ENCODE data around the gene SSTR3.
"Not testable (repeated sequence)": the region's sequence is repeated elsewhere in the genome, so short reads cannot be mapped to it uniquely, and the experiment has no call there.

SSTR3 gene

DNA sequence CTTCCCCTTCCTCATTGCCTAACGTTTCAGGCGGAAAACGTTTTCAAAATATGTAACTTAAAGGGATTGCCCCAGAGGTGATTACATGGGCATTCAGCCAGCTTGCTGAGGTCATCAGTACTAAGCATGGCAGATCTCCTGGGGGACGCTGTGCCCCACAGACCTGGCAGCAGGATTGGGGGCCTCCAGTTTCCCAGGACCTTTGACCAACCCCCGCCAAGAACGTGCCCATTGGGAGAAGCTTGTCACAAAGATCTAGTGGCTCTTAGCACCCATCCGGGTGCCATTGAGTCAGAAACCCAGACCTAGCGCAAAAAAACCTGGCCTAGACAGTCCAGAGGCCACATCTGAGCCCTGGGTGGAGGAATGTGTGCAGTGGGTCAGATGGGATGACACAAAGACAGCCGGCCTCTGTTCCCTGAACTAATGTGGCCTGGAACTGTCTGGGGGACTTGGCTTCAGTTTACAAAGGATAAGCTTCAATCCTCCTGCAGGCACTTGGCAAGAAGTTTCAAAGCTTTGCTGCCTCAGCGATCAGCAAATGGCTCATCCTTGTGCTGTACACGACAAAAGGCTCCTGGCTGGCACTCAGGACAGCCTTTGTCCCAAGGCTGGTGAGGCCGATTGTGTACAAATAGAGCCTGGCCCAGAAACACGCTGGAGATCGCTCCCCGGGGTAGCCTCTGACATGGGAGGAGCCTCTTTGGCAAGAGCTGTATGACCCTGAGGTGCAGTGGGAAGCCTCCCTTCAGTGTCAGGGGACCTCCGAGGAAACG is 33.7 kb downstream of the SSTR3 start:
- no peak for DNase-seq

DNA sequence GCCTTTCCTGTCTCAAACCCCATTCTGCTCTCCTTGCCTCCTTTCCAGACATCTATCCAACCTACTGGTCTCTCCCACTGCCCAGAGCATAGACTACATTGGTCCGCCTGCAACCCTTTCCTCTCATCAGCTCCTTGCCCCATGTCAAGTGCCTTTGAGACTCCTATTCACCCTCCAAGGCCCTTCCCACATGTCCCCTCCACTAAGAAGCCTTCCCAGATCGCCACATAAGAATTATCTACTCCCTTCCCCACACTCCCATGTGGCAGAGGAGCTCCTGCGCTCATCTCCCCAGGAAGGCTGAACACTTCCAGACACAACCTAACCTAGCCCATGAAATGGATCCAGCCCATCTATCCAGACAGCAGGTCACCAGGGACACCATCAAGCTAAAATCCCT is 34.5 kb downstream of the SSTR3 start:
- DNase-seq: no peak

DNA sequence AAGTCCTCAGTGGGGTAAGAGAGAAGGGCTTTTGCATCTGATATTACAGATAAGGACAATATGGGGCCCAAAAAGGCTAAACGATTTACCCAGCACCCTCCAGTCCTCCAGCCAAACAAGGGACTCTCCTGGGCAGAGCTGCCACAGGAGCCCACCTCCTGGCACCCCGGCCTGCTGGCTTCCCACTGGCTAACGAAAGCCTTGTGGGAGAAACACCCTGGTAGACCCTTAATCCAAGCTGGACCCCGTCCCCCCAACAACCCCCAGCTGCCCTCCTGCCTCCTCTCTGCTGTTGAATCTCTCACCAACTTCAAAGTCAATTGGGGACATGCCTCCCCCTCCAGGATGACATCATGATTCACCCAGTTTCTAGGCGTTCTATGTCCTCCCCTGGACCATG is 35.1 kb downstream of the SSTR3 start:
- no peak for DNase-seq

DNA sequence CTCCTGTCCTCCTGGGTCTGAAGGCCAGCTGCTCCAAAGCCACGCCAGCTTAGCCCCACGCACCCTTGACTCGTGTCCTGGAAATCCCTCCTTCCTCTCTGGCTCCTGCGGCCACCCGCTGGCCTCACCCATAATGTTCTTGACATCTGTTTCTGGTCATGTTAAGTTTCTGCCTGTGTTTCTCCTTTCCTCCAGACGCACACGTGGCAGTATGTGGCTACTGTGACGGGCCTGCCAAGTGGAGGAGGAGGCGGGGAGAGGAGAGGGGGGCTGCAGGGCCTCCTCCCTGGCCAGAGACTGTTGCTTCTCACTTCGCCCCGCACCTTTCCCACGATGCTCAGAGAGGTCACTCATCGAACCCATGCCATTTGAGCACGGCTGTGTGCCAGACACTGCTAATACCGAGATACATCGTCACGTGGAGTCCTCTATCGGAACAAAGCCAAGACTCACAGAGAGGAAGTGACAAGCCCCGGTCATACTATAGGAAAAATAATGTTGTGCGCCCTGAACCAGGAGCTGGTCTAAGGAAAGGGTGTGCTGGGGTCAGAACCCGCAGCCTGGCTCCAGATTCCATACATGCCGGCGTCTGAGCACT is 35.7 kb downstream of the SSTR3 start:
- DNase-seq: no peak

DNA sequence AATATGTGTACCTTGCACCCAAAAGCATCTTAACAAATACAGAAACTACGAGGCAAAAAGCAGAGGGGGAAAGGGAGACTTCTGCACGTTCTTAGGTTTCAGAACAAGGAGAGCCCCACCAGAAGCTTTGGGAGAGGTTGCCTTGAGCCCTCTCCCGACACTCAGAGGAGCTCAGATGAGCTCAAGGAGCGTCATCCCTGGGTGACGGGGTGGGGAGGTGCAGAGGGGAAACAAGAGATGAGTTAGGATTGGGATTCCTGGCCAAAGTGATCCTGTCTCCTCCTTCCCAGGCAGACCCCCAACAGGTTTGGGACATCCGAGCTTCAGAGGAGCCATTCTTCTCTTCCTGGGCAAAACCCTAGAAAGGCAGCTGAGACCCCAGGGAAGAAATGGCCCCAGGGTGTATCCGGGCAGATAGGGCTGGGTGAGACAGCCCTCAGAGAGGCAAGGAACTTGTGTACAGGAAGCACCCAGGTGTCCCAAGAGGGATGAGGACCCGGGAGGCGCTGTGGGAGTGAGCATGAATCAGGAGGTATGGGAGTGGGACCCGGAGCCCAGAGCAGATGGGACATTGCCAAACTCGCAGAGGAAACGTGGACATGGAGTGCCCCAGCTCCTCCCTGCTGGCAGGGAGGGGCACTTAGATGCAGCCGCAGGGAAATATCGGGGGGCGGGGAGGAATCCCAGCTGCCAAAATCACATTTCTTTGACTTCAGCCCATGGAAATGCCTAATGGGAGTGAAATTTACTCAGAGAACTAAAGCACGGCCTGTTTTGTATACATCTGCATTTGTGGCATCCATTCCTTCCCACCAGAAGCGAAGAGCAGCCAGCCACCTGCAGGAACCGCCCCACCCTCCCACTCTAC is 36.6 kb downstream of the SSTR3 start:
- no peak for DNase-seq

DNA sequence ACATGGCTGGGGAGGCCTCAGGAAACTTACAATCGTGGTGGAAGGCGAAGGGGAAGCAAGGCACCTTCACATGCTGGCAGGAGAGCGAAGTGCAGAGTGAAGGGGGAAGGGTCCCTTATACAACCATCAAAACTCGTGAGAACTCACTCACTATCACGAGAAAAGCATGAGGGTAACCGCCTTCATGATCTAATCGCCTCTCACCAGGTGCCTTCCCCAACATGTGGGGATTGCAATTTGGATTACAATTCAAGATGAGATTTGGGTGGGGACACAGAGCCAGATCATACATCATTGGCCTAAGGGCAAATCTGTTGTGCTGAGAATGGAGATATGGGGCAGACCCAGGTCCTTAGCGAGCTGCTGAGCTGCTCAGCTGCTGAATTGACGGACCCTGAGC is 37.3 kb downstream of the SSTR3 start:
- no peak for DNase-seq

DNA sequence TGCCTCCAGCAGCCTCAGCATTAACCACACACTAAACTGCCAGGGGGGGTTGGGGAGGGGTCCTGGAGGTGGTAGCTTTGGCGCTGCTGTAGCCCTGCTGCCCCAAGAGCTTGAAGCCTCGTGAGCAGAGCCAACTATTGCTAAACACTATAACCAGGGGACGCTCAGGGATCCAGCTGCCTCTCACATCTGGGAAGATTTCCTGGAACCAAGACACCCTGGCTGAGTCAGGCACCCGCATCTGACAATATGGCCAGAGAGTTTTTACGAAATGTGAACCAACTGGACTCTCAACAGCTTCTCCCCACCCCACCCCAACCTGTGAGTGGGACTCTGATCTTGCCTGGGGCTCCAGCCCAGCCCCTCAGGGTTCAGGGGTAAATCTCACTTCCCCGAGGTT is 38.6 kb downstream of the SSTR3 start:
- no peak for DNase-seq

DNA sequence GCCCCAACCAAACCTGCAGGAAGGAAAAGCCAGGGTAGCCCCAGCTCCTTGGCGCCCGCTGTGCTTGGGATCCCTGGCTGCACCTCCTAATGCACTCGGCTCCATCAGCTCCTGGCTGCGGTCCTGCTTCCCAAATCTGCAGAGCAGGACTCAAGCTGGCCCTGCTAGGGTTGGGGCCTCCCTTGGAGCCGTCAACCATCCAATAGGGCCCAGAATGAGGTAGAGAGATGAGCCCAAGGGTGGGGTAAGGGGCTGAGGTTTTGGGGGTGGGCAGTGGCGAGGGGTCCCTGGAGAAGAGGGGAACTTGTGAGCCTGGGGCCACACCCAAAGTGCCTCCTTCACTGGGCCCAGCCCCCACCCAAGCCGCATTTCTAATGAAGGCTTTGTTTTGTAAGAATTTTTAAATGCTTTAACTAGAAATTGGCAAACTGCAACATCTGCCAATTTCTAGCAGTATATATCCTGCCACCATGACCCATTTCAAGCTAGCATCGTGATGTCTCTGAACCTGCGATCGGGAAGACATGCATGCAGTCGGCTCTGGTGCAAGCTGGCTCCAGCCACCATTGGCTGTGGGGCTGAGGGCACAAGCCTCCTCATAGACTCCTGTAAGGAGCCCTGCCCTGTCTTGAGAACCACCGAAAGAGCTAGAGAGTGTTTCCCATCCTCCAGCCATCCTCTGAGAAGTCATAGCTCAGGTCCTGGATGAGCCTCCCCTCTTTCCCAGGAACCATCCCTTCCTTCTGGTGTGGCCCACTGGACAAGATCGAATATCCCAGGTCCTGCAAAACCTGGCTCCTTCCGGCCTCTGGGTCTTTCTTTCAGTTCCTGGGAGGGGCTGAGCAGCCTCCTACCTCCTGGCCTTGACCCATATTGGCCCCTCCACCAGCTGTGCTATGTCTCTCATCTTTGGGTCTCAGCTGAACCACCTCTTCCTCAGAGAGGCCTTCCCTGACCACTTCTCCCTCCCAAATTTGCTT is 39.7 kb downstream of the SSTR3 start:
- no peak for DNase-seq

DNA sequence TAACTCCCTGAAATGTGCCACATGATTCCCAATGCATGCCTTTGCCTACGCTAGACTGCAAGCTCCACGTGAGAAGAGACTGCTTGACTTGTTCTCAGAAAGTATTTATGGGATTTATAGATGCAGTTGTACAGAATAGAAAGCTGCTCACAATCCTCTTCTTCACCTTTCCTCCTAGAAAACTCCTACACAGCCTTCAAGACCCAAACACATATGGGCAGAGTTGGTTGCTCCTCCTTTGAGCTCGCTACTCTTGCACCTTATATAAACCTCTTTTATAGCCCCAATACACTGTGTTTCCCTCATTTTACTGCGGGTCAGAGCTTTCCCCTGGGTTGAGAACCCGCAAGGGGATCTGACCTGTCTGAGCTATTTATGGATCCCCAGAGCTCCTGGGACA is 40.6 kb downstream of the SSTR3 start:
- no peak for DNase-seq

DNA sequence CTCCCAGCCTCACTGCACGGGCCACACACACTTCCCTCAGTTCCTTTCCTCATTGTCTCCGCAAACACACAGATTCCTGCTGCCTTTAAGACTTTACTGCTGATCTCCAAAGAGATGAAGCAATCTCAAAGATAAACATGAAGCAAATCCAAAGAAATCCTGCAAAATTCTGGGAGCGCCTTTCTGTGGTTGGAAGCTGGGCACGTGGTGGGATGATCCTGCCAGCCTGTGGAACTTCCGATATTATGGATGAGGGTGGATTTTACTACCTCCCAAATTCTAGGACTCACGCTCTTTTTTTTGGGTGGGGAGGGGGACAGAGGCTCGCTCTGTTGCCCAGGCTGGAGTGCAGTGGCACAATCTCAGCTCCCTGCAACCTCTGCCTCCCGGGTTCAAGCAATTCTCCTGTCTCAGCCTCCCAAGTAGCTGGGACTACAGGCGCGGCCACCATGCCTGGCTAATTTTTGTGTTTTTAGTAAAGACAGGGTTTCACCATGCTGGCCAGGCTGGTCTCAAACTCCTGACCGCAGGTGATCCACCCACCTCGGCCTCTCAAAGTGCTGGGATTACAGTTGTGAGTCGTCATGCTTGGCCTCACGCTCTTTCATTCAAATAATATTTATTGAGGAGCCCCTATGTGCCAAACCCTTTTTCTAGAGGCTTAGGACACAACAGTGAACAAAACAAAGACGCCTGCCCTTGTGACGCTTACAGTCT is 41.4 kb downstream of the SSTR3 start:
- not testable (repeated sequence) for DNase-seq

DNA sequence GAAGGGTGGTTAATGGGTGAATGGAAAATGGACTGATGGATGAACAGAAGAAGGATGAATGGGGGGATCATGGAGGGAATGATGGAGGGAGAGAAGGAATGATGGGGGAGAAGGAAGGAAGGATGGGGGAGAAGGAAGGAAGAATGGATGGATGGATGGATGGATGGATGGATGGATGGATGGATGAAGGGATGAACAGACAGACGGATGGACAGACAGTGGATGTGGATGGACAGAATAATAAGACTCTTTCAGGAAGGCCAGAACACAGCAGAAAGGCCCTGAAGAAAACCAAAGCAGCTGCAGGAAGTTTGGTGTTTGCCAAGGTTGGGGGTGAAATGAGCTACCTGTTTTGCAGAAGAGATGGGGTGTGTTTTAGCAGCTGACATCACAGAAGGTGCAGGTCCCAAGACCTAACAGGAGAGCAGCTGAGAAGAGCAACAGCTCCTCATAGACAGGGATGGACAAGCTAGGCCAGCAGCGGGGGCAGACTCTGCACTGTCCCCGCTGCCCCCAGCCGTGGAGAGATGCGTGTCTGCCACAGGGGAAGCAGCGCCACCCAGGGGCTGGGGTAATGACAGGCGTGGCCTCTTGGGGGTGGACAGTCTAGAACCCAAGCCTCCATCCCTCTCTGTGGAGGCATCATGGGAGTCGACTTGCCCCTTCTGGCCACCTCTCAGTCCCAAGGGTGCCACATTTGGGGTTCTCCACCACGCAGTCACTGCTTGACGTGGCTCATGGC is 42.2 kb downstream of the SSTR3 start:
- no peak for DNase-seq

DNA sequence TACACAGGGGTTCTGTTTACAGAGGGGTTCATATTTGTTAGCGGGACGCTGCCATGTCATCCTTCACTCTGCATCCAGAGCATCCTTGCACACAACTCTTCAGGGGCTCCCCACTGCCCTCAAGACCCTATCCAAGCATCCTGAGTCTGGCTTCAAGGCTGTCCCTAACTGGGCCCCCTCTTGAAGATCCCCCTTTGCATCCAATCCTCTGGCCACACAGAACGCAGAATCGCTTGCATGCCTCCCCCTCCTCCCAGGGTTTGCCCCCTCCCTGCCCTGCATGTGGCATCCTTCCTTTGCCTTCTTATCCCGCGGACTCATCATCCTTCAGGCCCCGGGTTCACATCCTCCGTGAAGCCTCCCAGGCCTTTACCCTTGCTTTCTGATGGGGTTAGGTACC is 42.9 kb downstream of the SSTR3 start:
- no peak for DNase-seq

DNA sequence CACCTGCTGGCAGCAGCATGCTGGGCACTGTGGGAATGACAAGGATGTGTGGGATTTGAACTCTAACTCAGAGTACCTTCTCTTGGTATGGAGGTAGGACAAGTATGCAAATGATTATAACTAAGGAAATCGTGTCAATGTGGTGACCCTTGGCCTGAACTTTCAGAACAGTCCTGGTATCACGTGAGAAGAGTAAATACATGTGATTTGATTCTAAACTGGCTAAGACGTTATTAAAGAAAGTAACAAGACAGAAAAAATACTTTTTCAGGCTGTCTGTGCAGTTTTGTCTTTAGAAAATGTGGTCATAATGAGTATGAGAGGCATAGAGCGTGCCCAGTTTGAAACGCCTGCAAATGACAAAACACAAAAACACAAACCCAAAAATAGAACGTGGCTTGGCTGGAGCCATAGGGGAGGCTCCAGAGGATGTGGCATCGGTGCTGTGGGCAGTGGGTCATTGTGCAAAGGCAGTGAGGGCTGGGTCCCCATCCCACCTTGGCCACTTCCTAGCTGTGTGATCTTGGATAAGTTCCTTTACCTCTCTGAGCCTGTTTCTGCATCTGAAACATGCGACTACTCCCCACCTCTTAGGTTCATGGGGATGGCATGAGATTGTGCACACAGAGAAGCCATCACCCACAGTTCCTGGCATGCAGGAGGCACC is 44.2 kb downstream of the SSTR3 start:
- DNase-seq: no peak

DNA sequence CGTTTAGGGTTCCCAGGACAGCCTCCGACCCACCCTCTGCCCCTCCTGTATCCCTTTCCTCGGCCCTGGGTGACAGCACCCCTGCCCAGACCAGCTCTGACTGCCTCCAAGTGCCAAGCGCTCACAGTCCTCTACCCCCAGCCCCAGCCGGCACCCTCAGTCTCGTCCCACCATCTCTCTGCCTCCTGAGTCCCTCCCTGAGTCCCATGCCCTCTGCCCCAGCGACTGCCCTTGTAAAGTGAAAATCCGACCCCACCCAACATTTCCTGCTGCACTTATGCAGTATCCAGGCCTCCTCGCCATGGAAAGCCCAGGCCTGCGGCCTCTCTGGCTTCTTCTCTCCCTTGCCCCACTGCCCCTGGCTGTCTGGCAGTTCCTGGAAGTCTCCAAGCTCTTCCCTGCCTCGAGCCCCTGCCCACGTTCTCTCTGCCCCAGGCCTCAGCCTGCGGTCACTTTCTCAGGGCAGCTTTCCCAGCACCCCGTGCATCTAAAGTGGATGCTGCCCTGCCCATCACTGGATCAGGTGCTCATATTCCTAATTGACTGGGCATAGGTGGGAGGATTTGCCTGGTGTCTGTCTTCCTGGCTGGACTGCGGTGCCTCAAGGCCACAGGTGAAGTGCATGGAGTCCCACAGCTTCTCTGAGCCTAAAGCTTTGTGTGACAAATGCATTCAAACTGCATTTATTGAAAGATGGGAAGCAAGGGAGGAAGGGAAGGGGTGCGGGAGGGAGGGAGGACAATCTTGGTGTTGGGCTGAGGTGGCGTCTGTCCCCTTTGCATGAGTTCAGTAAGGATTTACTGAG is 44.9 kb downstream of the SSTR3 start:
- no peak for DNase-seq

DNA sequence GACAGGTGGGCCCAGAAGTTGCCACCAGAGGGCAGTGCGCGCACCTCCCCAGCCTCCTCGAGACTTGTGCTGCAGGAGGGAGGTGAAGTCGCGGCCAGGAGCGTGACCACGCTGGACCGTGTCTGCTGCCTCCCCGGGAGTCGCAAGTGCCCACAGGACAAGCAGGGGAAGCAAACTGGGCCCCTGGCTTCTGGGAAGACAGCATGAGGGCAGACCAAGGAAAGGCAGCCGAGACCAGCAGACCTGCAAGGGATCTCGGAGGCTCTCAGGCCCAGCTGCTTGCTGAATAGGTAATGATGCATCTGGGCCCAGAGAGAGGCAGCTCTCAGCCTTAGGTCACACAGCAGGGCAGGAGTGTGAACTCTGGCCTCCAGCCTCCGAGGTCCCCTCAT is 45.6 kb downstream of the SSTR3 start:
- peak; percentile 11 for DNase-seq

DNA sequence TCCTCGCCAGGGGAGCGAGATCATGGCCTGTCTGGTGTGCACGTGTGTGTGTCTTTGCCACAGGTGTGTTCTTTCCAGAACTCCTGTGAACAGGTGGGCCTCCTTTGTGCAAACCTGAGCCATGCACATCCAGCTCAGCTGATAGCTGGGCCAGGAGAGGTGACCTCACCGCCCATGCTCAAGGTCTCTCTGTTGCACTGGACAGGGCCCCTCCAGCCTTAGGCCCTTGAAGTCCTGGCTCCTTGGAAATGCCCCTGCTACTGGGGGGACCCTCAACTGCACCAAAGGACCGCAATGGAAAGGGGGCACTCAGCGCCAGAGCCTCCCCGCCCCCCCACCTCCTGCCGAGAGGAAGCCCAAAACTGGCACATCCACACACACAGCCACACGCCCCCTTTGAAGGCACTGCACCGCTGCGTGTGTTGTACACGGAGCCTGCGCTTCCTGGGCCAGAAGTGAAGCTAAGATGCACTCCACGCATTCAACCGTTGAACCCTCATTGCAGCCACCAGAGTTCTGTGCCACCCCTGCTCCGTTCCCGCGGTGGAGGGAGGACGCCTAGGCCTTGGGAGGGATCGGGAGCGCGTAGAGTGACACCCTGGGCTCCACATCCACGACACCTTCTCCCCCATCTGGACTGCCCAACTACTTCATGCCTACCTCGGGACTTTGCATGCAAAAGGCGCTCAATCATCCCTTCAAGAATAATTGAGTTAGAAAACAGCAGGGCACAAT is 46.2 kb downstream of the SSTR3 start:
- DNase-seq: no peak

DNA sequence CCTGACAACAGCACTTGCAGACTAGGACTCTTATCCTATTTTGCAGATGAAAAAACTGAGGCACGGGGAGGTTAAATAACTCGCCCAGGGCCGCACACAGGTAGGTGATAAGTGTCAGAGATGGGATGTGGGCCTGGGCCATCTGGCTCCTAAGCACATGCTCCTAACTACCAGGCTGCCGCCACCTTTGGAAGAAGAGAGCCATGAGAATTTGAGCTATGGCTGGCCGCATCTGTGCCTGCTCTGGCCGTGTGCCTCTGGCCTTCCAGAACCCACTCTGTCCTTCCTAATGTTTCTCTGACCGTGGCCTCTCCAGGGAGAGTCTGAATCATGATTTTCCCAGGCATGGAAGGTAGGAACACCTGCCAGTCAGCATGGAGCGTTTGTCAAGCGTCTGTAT is 47.2 kb downstream of the SSTR3 start:
- DNase-seq: no peak

DNA sequence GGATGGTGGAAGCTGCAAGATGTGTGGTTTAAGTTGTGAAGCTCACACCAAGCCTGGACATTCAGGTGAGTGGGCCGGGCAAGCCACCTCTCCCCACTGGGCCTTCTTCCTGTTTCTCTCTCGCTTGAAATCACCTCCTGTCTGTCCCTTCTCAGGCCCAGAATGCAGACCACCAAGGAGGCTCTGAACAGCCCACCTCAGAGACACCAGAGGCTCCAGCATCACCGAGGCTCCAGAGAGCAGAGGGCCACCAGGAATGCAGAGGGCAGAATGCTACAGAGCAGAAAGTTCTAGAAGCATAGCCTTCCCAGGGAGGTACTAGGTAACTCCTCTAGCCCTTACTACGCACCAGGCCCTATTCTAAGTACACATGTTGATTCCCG is 47.8 kb downstream of the SSTR3 start:
- DNase-seq: no peak

Measured in DMS79 (cell line).